CD4-positive, alpha-beta T cell treated with Interleukin-10 for 1 hour (primary cell): ENCODE results near the gene TPM1.

Source experiments
- DNase-seq: peaks from one replicate; pipeline ENCODE4 v3.0.0-alpha.2; 2020

The TPM1 gene

DNA sequence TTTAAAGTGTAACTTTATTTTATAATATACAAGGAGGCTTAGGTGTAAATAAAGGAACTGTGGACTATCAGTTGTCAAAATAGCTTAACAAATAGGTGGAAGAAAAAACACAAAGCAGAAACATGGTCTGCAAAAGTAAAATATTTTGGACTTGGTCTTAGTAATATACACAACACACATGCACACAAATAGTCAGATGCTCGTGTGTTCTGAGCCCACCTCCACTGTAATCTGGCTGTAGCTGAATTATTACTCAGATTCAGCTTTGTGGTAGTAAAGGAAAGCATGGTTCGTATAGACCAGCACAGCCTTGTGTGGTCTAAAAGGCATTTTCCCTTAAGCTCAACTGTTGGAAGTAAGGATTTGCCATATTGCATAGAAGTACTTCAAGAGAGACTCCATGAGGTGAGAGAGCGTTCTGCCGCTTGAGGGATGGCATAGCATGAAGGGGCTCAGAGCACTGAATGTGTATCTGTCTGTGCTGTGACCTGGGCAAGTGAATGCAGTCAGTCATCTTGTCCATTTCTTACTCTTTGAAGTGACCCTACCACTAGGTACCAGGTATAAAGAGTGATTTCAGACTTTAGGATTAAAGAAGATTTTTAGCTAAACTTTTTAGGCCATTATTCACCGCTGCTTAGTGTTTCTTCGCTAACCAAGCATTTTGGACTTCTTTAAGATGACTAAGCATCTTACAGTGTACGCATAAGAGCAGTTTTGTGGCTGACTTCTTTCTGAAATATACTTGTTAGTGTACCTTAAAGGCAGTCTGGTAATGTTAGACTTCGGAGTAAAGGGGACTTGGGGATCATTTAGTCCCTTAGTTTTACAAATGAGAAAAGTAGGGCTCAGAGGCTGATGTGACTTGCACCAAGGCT is 15.2 kb downstream of the TPM1 start:
- no peak for DNase-seq

DNA sequence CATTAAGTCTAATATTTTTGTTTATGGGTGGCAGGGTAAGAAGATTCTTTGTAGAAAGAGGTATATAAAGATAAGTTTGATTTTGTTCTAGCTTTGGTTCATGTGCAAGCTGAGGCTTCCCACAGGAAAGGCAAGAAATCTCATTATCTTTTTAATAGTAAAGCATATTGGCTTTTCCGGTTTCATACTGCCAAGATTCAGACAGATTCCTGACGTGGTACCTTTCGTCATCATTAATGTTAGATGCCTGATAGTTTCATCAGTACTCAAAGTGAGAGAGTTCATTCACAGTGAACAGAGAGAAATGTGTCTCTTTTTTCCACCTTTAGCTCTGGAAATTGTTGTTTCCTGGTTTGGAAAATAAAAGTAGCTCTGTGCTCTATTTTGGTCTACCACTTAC is 16.5 kb downstream of the TPM1 start:
- no peak for DNase-seq

GRCh38 chr15:63059573-63060216 is 17.1 kb downstream of the TPM1 start:
- no peak for DNase-seq

DNA sequence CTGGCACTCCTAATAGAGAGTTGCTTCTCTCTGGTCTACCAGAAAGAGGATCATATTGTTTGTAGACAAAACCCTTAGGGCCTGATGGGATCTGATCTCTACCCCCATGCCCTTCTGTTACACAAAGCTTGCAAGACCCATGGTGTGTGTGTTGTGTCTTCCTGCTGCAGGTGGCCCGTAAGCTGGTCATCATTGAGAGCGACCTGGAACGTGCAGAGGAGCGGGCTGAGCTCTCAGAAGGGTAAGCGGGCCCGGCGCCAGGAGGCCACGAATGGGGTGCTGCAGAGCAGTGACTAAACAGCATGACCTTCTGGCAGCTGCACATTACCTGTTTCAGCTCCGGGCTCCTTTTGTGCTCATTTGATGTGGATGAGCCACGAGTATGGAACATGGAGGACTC is 18.2 kb downstream of the TPM1 start:
- no peak for DNase-seq

DNA sequence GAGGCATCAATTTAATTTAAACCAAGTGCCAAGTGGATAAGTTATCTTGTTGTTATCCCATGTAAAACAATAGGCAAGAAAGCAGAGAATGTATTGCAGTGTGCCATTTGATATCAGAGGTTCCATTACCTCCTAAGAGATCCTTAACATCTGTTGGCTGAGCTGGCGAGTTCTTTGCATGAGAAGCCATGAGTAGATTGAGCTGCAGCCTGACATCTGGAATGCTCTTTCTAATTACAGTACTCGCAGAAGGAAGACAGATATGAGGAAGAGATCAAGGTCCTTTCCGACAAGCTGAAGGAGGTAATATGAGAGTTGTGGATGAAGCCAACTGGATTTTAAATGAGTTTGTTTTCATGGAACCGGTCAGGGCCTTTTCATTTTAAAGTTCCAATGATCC is 19.4 kb downstream of the TPM1 start:
- no peak for DNase-seq

DNA sequence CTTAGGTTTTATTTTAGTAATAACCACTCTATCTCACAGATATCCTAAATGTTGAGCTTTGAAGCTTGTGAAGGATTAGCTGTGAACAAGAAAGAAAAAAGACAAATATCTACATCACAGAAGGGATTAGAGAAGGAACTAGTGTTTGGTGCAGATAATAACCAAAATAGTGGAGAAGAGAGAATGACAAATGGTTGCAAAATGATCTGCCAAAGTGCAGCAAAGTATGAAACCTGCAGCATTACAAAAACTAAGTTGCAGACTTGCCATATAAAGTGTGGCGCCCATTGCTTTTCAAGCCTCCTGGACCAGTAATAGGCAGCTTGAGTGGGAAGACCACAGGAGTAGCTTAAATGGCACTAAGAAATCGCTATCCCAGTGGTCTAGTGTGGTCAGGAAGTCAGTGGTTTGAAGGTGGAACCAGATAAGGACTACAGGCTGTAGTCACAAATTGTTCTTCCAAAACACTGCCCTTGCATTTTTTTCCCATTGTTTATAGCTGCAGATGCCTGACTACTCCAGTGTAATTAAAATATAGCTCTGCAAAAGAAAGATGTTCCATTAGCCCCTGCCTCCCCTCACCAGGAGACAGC is 20.7 kb downstream of the TPM1 start:
- DNase-seq: no peak

- no peak for DNase-seq
These were observed 21.4 kb downstream of the TPM1 start for GRCh38 chr15:63063877-63064409.

GRCh38 chr15:63065262-63066221 is 23.0 kb downstream of the TPM1 start:
- no peak for DNase-seq

DNA sequence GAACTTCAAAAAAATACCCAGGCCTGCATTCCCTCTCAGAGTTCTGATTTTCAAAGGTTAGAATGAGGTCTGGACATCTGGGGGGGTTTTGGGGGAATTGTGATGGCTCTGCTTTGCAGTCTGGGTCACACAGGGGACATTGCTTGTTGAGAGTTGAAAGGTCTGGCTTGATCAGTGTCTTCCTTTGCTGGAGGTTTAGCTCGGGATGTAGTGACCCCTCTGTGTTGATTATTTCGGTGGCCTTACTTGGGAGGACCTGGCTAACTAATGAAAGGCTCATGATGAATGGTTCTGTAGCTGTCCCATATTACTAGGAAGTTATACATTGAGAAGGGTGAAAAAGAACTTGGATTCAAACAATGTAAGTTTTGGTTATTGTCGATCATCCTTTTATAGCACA is 23.7 kb downstream of the TPM1 start:
- DNase-seq: no peak

GRCh38 chr15:63067306-63067705 is 24.8 kb downstream of the TPM1 start:
- no peak for DNase-seq

DNA sequence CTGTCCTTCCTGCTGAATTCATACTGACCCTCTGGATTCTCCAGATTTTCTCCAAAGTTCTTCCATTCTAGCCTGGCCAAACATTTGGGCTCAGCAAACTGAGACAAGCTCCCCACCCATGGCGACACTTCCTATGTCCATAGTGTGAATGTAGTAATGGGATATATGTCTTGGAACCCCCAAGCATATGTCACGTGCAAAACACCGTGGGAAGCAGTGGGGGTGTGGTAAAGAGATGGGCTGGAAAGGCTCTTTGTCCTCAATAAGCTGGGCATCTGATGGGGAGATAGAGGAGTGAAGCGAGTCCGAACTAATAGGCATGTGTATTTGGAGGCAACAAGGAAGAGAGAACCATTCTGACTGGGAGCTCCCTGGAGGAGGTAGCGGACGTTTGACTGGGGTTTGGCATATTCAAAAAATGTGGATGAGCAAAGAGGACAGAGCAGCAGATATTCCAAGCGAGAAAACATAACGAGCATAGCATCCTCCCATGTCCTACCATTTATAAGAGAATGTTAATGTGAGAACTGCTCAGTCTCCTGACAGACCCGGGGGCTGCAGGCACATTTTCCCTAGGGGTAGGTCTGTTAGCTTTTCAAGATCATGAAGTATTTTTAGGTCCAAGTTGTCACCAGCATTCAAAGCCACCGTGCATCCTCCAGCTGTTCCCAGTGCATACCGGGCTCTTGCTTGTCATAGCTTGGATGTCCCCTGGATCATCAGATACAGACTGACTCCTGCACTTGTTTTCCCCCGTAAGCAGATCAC is 25.6 kb downstream of the TPM1 start:
- no peak for DNase-seq

DNA sequence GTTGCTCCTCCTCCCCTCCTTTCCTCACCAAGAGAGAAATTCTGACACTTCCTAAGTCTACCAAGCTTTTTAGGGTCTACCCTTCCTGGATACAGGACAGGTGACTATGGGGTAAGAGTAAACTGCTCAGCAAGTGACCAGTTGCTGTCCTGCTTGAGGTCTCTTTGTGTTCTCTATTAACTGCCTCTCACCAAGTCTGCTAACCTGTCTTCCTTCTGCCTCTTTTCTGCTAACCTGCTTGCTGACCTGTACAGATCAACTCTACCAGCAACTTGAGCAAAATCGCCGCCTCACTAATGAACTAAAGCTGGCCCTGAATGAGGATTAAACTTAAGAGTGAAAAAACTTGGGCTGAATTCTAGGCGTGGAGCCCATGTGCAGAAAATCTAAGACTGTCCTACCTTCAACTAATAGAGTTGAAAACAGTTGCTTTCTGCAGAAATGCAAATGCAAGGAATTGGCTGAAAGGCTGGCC is 27.1 kb downstream of the TPM1 start:
- no peak for DNase-seq

DNA sequence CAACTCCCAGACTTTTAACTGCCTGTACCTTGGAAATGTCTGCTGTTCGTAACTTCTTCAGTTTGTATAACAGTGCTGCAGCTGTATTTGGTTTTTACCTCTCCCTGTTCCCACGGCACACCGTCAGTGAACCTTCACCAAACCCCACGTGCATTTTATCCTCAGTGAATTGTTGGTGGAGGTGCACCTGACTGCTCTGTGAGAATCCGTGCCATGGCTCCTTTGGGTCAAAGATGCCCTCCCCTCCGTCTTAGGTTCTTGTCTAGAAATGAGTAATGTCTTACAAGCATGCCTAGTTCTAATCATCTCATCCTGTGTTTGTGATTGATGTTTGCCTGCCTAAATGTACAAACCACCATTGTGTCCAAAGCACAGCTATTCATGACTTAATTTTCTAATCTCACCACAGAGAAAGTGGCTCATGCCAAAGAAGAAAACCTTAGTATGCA is 28.2 kb downstream of the TPM1 start:
- no peak for DNase-seq

- no peak for DNase-seq
These were observed 28.9 kb downstream of the TPM1 start for GRCh38 chr15:63071288-63071909.

DNA sequence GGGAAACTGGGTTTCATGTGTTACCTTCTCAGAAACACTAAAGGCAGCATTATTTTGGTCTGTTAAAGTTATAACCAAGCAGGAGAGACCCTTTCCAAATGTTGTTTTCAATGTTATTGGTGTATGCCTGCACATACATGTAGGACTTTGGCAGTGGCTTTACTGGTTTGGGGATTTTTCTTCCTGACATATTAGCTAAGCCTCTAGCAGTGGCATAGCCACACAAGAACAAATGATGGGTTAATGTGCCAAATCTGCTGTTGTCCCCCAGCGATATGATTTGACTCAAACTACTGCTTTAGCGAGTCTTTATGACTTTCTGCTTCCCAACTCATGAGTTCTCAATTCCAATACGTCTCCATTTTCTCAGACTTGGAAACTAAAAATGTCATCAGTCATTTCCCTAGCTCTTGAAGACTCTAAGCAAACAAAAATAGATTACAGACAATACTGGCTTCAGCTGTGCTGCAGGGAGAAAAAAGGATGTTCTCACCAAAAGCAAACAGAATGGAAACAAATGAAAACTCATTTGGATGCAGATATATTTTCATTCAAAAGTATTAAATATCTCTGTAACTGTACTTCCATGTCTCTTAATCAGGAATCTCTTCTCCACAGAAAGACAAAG is 29.6 kb downstream of the TPM1 start:
- DNase-seq: no peak

DNA sequence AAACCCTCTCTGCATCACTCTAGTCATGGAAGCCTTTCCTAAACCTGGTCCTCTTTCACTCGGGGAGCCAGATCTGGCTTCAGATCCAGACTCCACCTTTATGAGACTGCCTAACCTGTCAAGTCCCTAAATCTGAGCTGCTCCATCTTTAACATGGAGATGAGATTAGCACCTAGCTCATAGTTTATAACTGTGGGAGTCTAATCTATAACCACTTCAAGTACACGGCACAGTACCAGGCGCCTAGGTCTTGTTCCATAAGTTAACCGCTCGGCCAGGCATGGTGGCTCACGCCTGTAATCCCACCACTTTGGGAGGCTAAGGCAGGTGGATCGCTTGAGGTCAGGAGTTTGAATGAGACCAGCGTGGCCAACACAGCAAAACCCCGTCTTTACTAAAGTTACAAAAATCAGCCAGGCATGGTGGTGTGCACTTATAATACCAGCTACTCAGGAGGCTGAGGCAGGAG is 30.3 kb downstream of the TPM1 start:
- no peak for DNase-seq

DNA sequence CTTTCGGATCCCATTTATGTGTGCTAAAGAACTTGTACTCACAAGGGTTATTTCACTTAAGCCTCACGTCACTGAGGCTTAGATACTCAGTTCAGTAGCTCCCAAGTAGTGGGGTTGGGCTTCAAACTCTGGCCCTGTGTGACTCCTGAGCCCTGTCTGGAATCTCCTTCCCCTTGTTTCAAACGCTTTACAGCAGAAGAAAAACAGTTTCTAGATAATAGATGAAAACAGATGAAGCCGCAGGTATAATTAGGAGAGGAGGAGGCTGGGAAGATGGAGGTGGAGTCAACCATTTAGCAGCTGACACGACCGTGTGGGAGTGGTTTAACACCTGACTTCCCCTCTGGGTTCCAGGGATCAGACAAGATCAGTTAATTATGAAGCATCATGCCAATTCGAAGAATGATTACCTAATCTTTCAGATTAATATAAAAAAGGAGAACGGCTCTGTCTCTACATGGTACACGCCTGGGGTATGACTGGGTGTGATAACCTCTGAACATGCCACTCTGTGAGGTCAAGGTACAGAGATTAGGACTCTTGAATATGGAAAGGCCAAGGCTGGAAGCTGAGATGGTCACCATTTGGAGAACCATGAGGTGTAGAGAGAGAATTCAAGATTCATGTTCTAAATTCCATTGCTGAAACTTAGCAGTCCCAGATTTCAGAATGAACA is 31.1 kb downstream of the TPM1 start:
- no peak for DNase-seq

DNA sequence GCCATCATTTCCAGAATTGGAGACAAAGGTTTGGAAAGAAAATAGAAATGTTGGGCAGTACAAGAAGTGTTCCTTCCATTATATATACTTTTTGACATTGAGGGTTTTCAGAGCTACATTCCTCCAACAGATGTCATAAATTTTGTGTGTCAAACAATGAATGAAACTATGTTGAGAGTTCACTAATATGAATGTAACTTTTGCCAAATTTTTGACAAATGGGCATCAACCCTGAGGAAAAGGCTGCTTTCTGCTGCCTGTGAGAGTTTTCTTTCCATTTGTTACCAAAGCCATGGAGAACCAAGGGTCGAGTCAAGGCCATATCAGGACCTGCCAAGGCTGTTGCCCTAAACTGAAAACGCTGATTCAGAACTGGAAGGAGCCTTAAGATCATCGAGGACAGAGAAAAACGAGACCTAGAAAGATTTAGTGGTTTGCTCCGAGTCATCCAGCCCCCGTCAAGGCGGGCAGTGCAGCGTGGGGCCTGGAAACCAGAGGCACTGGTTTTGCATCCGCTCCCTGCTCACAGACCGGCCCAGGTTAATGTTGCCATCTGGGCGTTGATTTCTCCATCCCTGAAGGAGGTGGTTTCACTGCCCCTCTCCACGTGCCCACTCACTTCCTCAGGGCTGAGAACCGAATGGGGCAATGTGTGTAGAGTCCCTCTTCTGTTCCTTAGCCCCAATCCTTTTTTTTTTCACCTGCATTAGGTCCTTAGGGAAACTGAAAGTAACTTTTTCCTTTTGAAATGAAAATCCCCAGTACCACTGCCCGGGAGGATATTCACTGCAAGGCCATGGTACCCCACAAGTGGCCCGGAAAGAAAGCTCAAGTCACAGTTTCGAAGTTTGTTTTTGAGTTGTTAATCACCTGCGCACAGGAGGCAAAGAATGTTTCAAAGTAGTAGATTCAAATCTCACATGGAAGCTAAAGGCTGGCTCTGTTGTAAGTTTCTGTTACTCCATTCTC is 32.8 kb downstream of the TPM1 start:
- no peak for DNase-seq
